Smooth muscle cell (in vitro differentiated cells): ENCODE results near the gene SPDEF. TPM values are rescaled to one million over a fixed set of nuclear protein-coding genes. Genes with fewer than 3 reads are reported as not detected.

Experiments
- DNase-seq: peaks from one replicate; lab custom pipeline; 2025; ENCODE audit not compliant: unreplicated experiment; lab: John Stamatoyannopoulos, UW
- H2AFZ ChIP-seq: fragments of 200-600 bp; sonication (generic); 2 replicates; pipeline ENCODE4 v1.6.0; 2016; ENCODE audit warnings: antibody characterized with exemption, low read depth, mild to moderate bottlenecking
- H3F3A ChIP-seq: fragments of 200-600 bp; sonication (generic); 2 replicates; pipeline ENCODE4 v1.6.0; 2017; ENCODE audit warnings: antibody characterized with exemption, low read depth
- H3K27ac ChIP-seq: fragments of 200-600 bp; sonication (generic); 2 replicates; pipeline ENCODE4 v1.5.1; 2016; ENCODE audit warnings: low read depth, mild to moderate bottlenecking
- H3K27me3 ChIP-seq: fragments of 200-600 bp; sonication (generic); 2 replicates; pipeline ENCODE4 v1.6.1; 2016; ENCODE audit warnings: low read depth, mild to moderate bottlenecking
- H3K36me3 ChIP-seq: fragments of 200-600 bp; sonication (generic); 2 replicates; pipeline ENCODE4 v1.5.1; 2016; ENCODE audit warnings: low read depth
- H3K4me1 ChIP-seq: fragments of 200-600 bp; sonication (generic); 2 replicates; pipeline ENCODE4 v1.5.1; 2016; ENCODE audit warnings: low read depth
- H3K4me2 ChIP-seq: fragments of 200-600 bp; sonication (generic); 2 replicates; pipeline ENCODE4 v1.6.0; 2016; ENCODE audit warnings: mild to moderate bottlenecking
- H3K4me3 ChIP-seq: fragments of 200-600 bp; sonication (generic); 2 replicates; pipeline ENCODE4 v1.5.1; 2016; ENCODE audit warnings: mild to moderate bottlenecking
- H3K79me2 ChIP-seq: fragments of 200-600 bp; sonication (generic); 2 replicates; pipeline ENCODE4 v1.6.0; 2016; ENCODE audit warnings: low read depth, mild to moderate bottlenecking
- H3K9ac ChIP-seq: fragments of 200-600 bp; sonication (generic); 2 replicates; pipeline ENCODE4 v1.6.0; 2016; ENCODE audit warnings: low read depth
- H3K9me3 ChIP-seq: fragments of 200-600 bp; sonication (generic); replicated peaks from 2 replicates; pipeline ENCODE4 v1.5.1; 2016; ENCODE audit warnings: low read depth
- H4K20me1 ChIP-seq: fragments of 200-600 bp; sonication (generic); 2 replicates; pipeline ENCODE4 v1.6.0; 2016; ENCODE audit warnings: low read depth
- CTCF ChIP-seq: fragments of 200-600 bp; sonication (generic); IDR thresholded peaks from 2 replicates; pipeline ENCODE4 v1.5.1; 2017; ENCODE audit warnings: borderline replicate concordance, mild to moderate bottlenecking, antibody characterized with exemption; ENCODE audit not compliant: insufficient read depth, poor library complexity, severe bottlenecking
- WGBS: methylation state at CpG from one replicate; pipeline ENCODE4 v1.1.7; 2016; ENCODE audit warnings: low lambda C conversion rate; 5-methylcytosine and 5-hydroxymethylcytosine counted together
- polyA plus RNA-seq: library from polyadenylated mRNA; unstranded; fragments of >200 nt; fragmentation: Nextera tagmentation; extraction: Ambion mirVana; gene quantifications from 2 replicates; pipeline ENCODE4 v1.2.1, GENCODE V29; 2016
- total RNA-seq: library from RNA; depleted of rRNA; stranded (reverse); fragments of >200 nt; gene quantifications from 2 replicates; pipeline ENCODE4 v1.2.3, GENCODE V29; 2014

Gene SPDEF
- total and polyA plus RNA-seq, 2 experiments from 2014 or later = 0.16 TPM; not detected in 1

DNA sequence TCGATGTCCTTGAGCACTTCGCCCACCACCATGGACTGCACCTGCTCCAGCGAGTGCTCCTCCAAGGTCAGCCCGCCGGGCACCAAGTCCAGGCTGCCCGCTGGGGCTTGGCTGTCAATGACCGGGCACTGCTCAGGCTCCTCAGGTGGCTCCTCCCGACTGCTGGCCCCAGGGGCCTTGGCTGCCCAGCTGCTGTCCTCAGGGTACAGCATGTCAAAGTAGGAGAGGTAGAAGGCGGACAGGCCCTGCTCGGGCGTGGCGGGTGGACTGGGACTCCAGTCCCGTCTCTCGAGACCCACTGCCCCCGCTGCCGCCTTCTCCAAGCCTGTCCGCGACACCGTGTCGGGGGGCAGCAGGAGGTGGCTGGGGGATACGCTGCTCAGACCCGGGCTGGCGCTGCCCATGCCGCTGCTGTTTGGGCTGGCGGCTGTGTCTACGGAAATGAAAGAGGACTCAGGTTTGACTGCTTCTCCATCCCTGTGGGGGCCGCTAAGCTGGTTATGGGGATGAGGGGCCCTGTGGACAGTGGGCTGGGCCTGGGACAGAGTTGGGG lies 12.0 kb downstream of the SPDEF start:
- Histone ChIP-seq H3K9me3 (no peaks in the 10 kb centered on the region), H3K36me3 (no peaks in the 10 kb centered on the region), H3K4me3 (no peak overlapping the region), H2AFZ (no peak overlapping the region), H3K27ac (no peak overlapping the region), H3K4me1 (no peaks in the 10 kb centered on the region), H4K20me1 (no peaks in the 10 kb centered on the region), H3F3A (no peaks in the 10 kb centered on the region), H3K9ac (no peak overlapping the region), H3K27me3 (no peaks in the 10 kb centered on the region), H3K79me2 (no peaks in the 10 kb centered on the region), H3K4me2 (no peak overlapping the region)
- no peak for DNase-seq
- no peak for TF ChIP-seq CTCF
- WGBS = 95% methylated on average over 25 of the region's 27 CpGs

DNA sequence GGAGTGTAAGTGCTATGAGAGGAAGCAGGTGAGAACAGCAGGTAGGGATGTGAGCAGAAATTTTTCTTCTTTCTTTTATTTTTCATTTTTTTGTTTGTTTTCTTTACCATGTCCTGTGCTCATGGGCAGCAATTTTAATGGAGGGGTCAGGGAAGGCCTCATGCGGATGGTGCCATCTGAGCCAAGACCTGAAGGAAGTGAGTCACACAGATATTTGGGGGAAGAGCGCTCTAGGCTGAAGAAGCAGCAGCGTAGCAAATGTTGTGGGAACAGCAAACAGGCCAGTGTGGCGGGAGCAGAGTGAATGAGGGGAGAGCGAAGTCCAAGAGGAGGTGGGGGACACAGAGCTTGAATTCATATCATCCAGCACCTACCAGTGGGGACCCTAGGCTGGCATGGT lies 12.7 kb downstream of the SPDEF start:
- Histone ChIP-seq H2AFZ (no peak overlapping the region), H3K36me3 (no peaks in the 10 kb centered on the region), H3K9ac (no peak overlapping the region), H3K27me3 (no peaks in the 10 kb centered on the region), H3F3A (no peaks in the 10 kb centered on the region), H4K20me1 (no peaks in the 10 kb centered on the region), H3K4me3 (no peak overlapping the region), H3K79me2 (no peaks in the 10 kb centered on the region), H3K4me2 (no peak overlapping the region), H3K27ac (no peak overlapping the region), H3K9me3 (no peaks in the 10 kb centered on the region), H3K4me1 (no peaks in the 10 kb centered on the region)
- TF ChIP-seq CTCF = no peak
- 66% methylated on average over 5 of the region's 5 CpGs for WGBS
- DNase-seq = no peak

- H3K27me3 ChIP-seq = no peaks in the 10 kb centered on the region
- no peak overlapping the region for H3K4me3 ChIP-seq
- WGBS = 97% methylated on average over 8 of the region's 8 CpGs
- no peak for TF ChIP-seq CTCF
- H3K9ac ChIP-seq = no peak overlapping the region
- H3F3A ChIP-seq = no peaks in the 10 kb centered on the region
- H3K36me3 ChIP-seq = no peaks in the 10 kb centered on the region
- DNase-seq = no peak
- no peaks in the 10 kb centered on the region for H4K20me1 ChIP-seq
- no peak overlapping the region for H2AFZ ChIP-seq
- no peaks in the 10 kb centered on the region for H3K9me3 ChIP-seq
- H3K4me2 ChIP-seq = no peak overlapping the region
- no peak overlapping the region for H3K27ac ChIP-seq
- no peaks in the 10 kb centered on the region for H3K79me2 ChIP-seq
- H3K4me1 ChIP-seq = no peaks in the 10 kb centered on the region
Observed at GRCh38 chr6:34540841-34541240, 15.3 kb downstream of the SPDEF start.

- H3K27me3 ChIP-seq = no peaks in the 10 kb centered on the region
- H3F3A ChIP-seq = no peaks in the 10 kb centered on the region
- no peak overlapping the region for H3K27ac ChIP-seq
- no peak overlapping the region for H3K9ac ChIP-seq
- TF ChIP-seq CTCF = no peak
- H3K4me3 ChIP-seq = no peak overlapping the region
- no peak for DNase-seq
- H4K20me1 ChIP-seq = no peaks in the 10 kb centered on the region
- 81% methylated on average over 5 of the region's 5 CpGs for WGBS
- no peaks in the 10 kb centered on the region for H3K4me1 ChIP-seq
- no peaks in the 10 kb centered on the region for H3K36me3 ChIP-seq
- H3K4me2 ChIP-seq = no peak overlapping the region
- no peak overlapping the region for H2AFZ ChIP-seq
- H3K79me2 ChIP-seq = no peaks in the 10 kb centered on the region
- H3K9me3 ChIP-seq = no peaks in the 10 kb centered on the region
Observed at GRCh38 chr6:34540222-34540621, 15.9 kb downstream of the SPDEF start.
